H9 (cell line): ENCODE data around the gene NLGN4X. TPM values are rescaled to one million over a fixed set of nuclear protein-coding genes. Genes with fewer than 3 reads are reported as not detected.

Experiments used
- DNase-seq: peaks from one replicate; pipeline ENCODE4 v3.0.0-alpha.2; 2017
- H2AFZ ChIP-seq: one replicate; pipeline ENCODE4 v1.6.1; 2013; ENCODE audit warnings: mild to moderate bottlenecking, low read length, control low read depth, moderate library complexity
- H2AK5ac ChIP-seq: 2 replicates; pipeline ENCODE4 v1.6.1; 2013; ENCODE audit warnings: low read length, control low read depth, mixed read lengths; ENCODE audit not compliant: insufficient read length
- H2BK120ac ChIP-seq: one replicate; pipeline ENCODE4 v1.6.1; 2013; ENCODE audit warnings: low read depth, mild to moderate bottlenecking, low read length, control low read depth, inconsistent platforms; ENCODE audit not compliant: poor library complexity, severe bottlenecking
- H2BK12ac ChIP-seq: 2 replicates; pipeline ENCODE4 v1.6.1; 2013; ENCODE audit warnings: low read length, control low read depth, mixed read lengths, low read depth; ENCODE audit not compliant: insufficient read length
- H2BK15ac ChIP-seq: 2 replicates; pipeline ENCODE4 v1.6.1; 2013; ENCODE audit warnings: low read depth, low read length, control low read depth
- H2BK20ac ChIP-seq: one replicate; pipeline ENCODE4 v1.6.1; 2013; ENCODE audit warnings: low read depth, mild to moderate bottlenecking, low read length, control low read depth, inconsistent platforms; ENCODE audit not compliant: poor library complexity, severe bottlenecking
- H2BK5ac ChIP-seq: 2 replicates; pipeline ENCODE4 v1.6.1; 2013; ENCODE audit warnings: low read length, control low read depth, mixed read lengths; ENCODE audit not compliant: insufficient read length
- H3K14ac ChIP-seq: 2 replicates; pipeline ENCODE4 v1.6.1; 2013; ENCODE audit warnings: low read length, control low read depth; ENCODE audit not compliant: insufficient read depth
- H3K18ac ChIP-seq: 2 replicates; pipeline ENCODE4 v1.6.1; 2013; ENCODE audit warnings: low read depth, mild to moderate bottlenecking, mixed read lengths, low read length, control low read depth; ENCODE audit not compliant: insufficient read length
- H3K23ac ChIP-seq: 2 replicates; pipeline ENCODE4 v1.6.1; 2013; ENCODE audit warnings: low read length, control low read depth, mixed read lengths, low read depth; ENCODE audit not compliant: insufficient read length
- H3K23me2 ChIP-seq: 2 replicates; pipeline ENCODE4 v1.6.1; 2013; ENCODE audit warnings: low read depth, mild to moderate bottlenecking, mixed read lengths, low read length, control low read depth; ENCODE audit not compliant: insufficient read length, poor library complexity, severe bottlenecking
- H3K27ac ChIP-seq: 2 replicates; pipeline ENCODE4 v1.5.1; 2013; ENCODE audit warnings: low read length, control low read depth, mixed read lengths, low read depth; ENCODE audit not compliant: insufficient read length
- H3K27me3 ChIP-seq: 2 replicates; pipeline ENCODE4 v1.6.1; 2013; ENCODE audit warnings: low read length, control low read depth, inconsistent platforms; ENCODE audit not compliant: insufficient read depth
- H3K4ac ChIP-seq: 2 replicates; pipeline ENCODE4 v1.6.1; 2013; ENCODE audit warnings: low read depth, mild to moderate bottlenecking, control low read depth, inconsistent platforms, low read length, moderate library complexity
- H3K4me1 ChIP-seq: 2 replicates; pipeline ENCODE4 v1.6.1; 2013; ENCODE audit warnings: low read length, control low read depth, inconsistent platforms; ENCODE audit not compliant: insufficient read depth
- H3K4me2 ChIP-seq: 2 replicates; pipeline ENCODE4 v1.6.1; 2013; ENCODE audit warnings: low read length, control low read depth, mixed read lengths; ENCODE audit not compliant: insufficient read length, insufficient read depth
- H3K56ac ChIP-seq: 2 replicates; pipeline ENCODE4 v1.6.1; 2013; ENCODE audit warnings: low read depth, mild to moderate bottlenecking, mixed read lengths, low read length, control low read depth; ENCODE audit not compliant: insufficient read length
- H3K79me1 ChIP-seq: 2 replicates; pipeline ENCODE4 v1.6.1; 2013; ENCODE audit warnings: low read depth, mild to moderate bottlenecking, moderate library complexity, low read length, control low read depth, inconsistent platforms; ENCODE audit not compliant: insufficient read depth, poor library complexity, severe bottlenecking
- H3K79me2 ChIP-seq: 2 replicates; pipeline ENCODE4 v1.6.1; 2013; ENCODE audit warnings: low read length, control low read depth, inconsistent platforms; ENCODE audit not compliant: insufficient read depth
- H3K9ac ChIP-seq: 2 replicates; pipeline ENCODE4 v1.6.1; 2013; ENCODE audit warnings: low read length, control low read depth, mixed read lengths; ENCODE audit not compliant: insufficient read length; ENCODE audit errors: extremely low read depth
- H3K9me3 ChIP-seq: one replicate; pipeline ENCODE4 v1.6.1; 2013; ENCODE audit warnings: low read depth, low read length, inconsistent platforms; ENCODE audit not compliant: control insufficient read depth
- H3T11ph ChIP-seq: one replicate; pipeline ENCODE4 v1.6.1; 2013; ENCODE audit warnings: mild to moderate bottlenecking, low read length, control low read depth, inconsistent platforms
- H4K20me1 ChIP-seq: one replicate; pipeline ENCODE4 v1.6.1; 2013; ENCODE audit not compliant: control insufficient read depth, insufficient read length, insufficient read depth
- H4K5ac ChIP-seq: 2 replicates; pipeline ENCODE4 v1.6.1; 2013; ENCODE audit warnings: low read depth, mild to moderate bottlenecking, mixed read lengths, low read length, control low read depth; ENCODE audit not compliant: insufficient read length
- H4K8ac ChIP-seq: replicated peaks from 2 replicates; pipeline ENCODE4 v1.6.1; 2013; ENCODE audit warnings: low read length, control low read depth, mixed read lengths, low read depth; ENCODE audit not compliant: insufficient read length
- H4K91ac ChIP-seq: 2 replicates; pipeline ENCODE4 v1.6.1; 2013; ENCODE audit warnings: low read depth, mild to moderate bottlenecking, moderate library complexity, mixed read lengths, low read length, control low read depth; ENCODE audit not compliant: insufficient read length
- H3K27ac Mint-ChIP-seq, 3 experiments: 2 replicates in 2 of 3; 3 replicates in 1 of 3; pipeline ENCODE4 v1.8.0; 2020 to 2021; ENCODE audit warnings: mixed read lengths in 3 of 3, mild to moderate bottlenecking in 1 of 3, moderate library complexity in 1 of 3
- H3K27me3 Mint-ChIP-seq: 2 replicates; pipeline ENCODE4 v1.8.0; 2021; ENCODE audit warnings: low read depth, mild to moderate bottlenecking, moderate library complexity, mixed read lengths
- H3K36me3 Mint-ChIP-seq, 3 experiments: 2 replicates in 2 of 3; 3 replicates in 1 of 3; pipeline ENCODE4 v1.8.0; 2020 to 2021; ENCODE audit warnings: low read depth in 3 of 3, mixed read lengths in 3 of 3; ENCODE audit not compliant: insufficient read depth in 1 of 3
- H3K4me1 Mint-ChIP-seq, 2 experiments: 2 replicates each; pipeline ENCODE4 v1.8.0; 2020; ENCODE audit warnings: mixed read lengths in 2 of 2
- H3K4me3 Mint-ChIP-seq, 2 experiments: 2 replicates in 1 of 2; 3 replicates in 1 of 2; pipeline ENCODE4 v1.8.0; 2020 to 2021; ENCODE audit warnings: mild to moderate bottlenecking in 2 of 2, mixed read lengths in 2 of 2, moderate library complexity in 1 of 2
- H3K9me3 Mint-ChIP-seq, 2 experiments: 2 replicates in 1 of 2; 3 replicates in 1 of 2; pipeline ENCODE4 v1.8.0; 2020; ENCODE audit warnings: mild to moderate bottlenecking in 2 of 2, mixed read lengths in 2 of 2, moderate library complexity in 1 of 2
- WGBS: extraction: QIAGEN DNeasy Blood & Tissue Kit; methylation state at CpG from one replicate; pipeline ENCODE4 v1.1.7; 2013; ENCODE audit warnings: missing lambda C conversion rate, low lambda C conversion rate, mixed read lengths; ENCODE audit not compliant: insufficient read length; ENCODE audit errors: extremely low coverage; 5-methylcytosine and 5-hydroxymethylcytosine counted together
- total RNA-seq: library from RNA; stranded (reverse); gene quantifications from 2 replicates; pipeline ENCODE4 v1.2.1, GENCODE V29; 2021
- TF ChIP-seq, protein P1 (sequence below): fragments of 200-600 bp; sonication (generic); conservative IDR thresholded peaks from 3 replicates; pipeline ENCODE4 v1.8.0; 2021; ENCODE audit warnings: antibody characterized with exemption, mild to moderate bottlenecking

The NLGN4X gene
- total RNA-seq, 1 experiment from 2014 or later = 111 TPM

DNA sequence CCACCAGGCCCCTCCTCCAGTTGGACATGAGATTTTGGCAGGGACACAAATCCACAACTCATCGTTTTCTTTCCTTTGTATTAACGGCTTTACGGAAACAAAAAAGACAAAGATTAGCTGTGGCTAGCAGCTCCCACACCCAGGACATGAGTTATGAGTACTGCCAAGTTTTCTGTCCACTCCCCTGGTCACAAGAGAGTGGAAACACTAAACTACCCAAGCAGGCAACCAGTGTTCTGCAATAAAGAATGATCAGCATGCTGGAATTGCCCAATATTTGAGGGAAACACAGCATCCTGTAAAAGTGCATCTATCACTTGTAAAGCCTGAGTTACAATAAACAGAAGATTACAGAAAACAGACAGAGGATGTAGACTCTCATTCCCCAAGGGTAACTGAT is 358.4 kb downstream of the NLGN4X start:
- WGBS = no CpG with 5 or more reads among the region's 3 CpGs
- H3K27me3 ChIP-seq = no peaks in the 10 kb centered on the region
- Mint-ChIP-seq H3K27me3 (no peaks in the 10 kb centered on the region), H3K36me3 (no peaks in the 10 kb centered on the region; a peak in 2 of 7 replicates), H3K27ac (no peak overlapping the region), H3K9me3 (peaks cover 3% of the 10 kb centered on the region in 2 experiments; a peak in 4 of 5 replicates), H3K4me3 (no peak overlapping the region), H3K4me1 (peaks cover 25 to 30% of the 10 kb centered on the region in 2 experiments)
- DNase-seq = no peak
- no peak overlapping the region for H4K5ac ChIP-seq
- H3K4me1 ChIP-seq = peaks cover 9% of the 10 kb centered on the region; the same call in 1 of the 2 replicates
- no peak overlapping the region for H2BK15ac ChIP-seq
- no peak overlapping the region for H3K9ac ChIP-seq
- TF ChIP-seq, protein P1, sequence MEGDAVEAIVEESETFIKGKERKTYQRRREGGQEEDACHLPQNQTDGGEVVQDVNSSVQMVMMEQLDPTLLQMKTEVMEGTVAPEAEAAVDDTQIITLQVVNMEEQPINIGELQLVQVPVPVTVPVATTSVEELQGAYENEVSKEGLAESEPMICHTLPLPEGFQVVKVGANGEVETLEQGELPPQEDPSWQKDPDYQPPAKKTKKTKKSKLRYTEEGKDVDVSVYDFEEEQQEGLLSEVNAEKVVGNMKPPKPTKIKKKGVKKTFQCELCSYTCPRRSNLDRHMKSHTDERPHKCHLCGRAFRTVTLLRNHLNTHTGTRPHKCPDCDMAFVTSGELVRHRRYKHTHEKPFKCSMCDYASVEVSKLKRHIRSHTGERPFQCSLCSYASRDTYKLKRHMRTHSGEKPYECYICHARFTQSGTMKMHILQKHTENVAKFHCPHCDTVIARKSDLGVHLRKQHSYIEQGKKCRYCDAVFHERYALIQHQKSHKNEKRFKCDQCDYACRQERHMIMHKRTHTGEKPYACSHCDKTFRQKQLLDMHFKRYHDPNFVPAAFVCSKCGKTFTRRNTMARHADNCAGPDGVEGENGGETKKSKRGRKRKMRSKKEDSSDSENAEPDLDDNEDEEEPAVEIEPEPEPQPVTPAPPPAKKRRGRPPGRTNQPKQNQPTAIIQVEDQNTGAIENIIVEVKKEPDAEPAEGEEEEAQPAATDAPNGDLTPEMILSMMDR = no peak
- no peaks in the 10 kb centered on the region for H3K79me2 ChIP-seq
- H3K79me1 ChIP-seq = no peaks in the 10 kb centered on the region
- H4K91ac ChIP-seq = no peak overlapping the region
- no peak overlapping the region for H3T11ph ChIP-seq
- no peaks in the 10 kb centered on the region for H3K23me2 ChIP-seq
- H3K4ac ChIP-seq = no peak overlapping the region
- H2AK5ac ChIP-seq = no peak overlapping the region
- H3K56ac ChIP-seq = no peak overlapping the region
- H3K27ac ChIP-seq = no peak overlapping the region
- no peak overlapping the region for H3K18ac ChIP-seq
- no peak overlapping the region for H3K14ac ChIP-seq
- no peak overlapping the region for H3K4me2 ChIP-seq
- no peak overlapping the region for H2BK5ac ChIP-seq
- H4K8ac ChIP-seq = no peak overlapping the region
- no peaks in the 10 kb centered on the region for H4K20me1 ChIP-seq
- H2BK20ac ChIP-seq = no peak overlapping the region
- H2BK120ac ChIP-seq = no peak overlapping the region
- H2AFZ ChIP-seq = no peak overlapping the region
- no peaks in the 10 kb centered on the region for H3K9me3 ChIP-seq
- no peak overlapping the region for H3K23ac ChIP-seq
- no peak overlapping the region for H2BK12ac ChIP-seq
